Heart left ventricle (tissue), 16 donors: ENCODE results near the gene MRPL24. TPM values are rescaled to one million over a fixed set of nuclear protein-coding genes. Genes with fewer than 3 reads are reported as not detected.

ENCODE experiments used
- ATAC-seq, 4 donors: fragments of 200-7000 bp; cut with Tn5 transposase; one replicate each; pipeline ENCODE4 v1.9.1; 2020 to 2022; ENCODE audit warnings: moderate library complexity in 4 of 4, mild to moderate bottlenecking in 3 of 4, moderate number of reproducible peaks in 1 of 4
- DNase-seq, 5 donors: peaks; one replicate each; pipeline ENCODE4 v3.0.0-alpha.2; 2020
- H3K27ac ChIP-seq, 12 donors: fragments of 200-600 bp; sonication (generic) in 4 of 12; one replicate each; pipeline versions ENCODE4 v1.5.0 to v1.8.0; 2016 to 2022; ENCODE audit warnings: mild to moderate bottlenecking in 2 of 12
- H3K27me3 ChIP-seq, 9 donors: fragments of 200-600 bp; sonication (generic) in 2 of 9; one replicate each; pipeline versions ENCODE4 v1.5.1 to v1.8.0; 2016 to 2022; ENCODE audit warnings: mild to moderate bottlenecking in 3 of 9
- H3K36me3 ChIP-seq, 9 donors: fragments of 200-600 bp; sonication (generic) in 2 of 9; one replicate each; pipeline versions ENCODE4 v1.5.0 to v1.8.0; 2018 to 2022; ENCODE audit warnings: mild to moderate bottlenecking in 2 of 9
- H3K4me1 ChIP-seq, 12 donors: fragments of 200-600 bp; sonication (generic) in 4 of 12; one replicate each; pipeline versions ENCODE4 v1.5.0 to v1.8.0; 2016 to 2022; ENCODE audit warnings: mild to moderate bottlenecking in 3 of 12
- H3K4me3 ChIP-seq, 12 donors: fragments of 200-600 bp; sonication (generic) in 4 of 12; one replicate each; pipeline versions ENCODE4 v1.5.0 to v1.8.0; 2017 to 2022; ENCODE audit warnings: mild to moderate bottlenecking in 9 of 12, moderate library complexity in 4 of 12
- H3K9me3 ChIP-seq, 12 donors: fragments of 200-600 bp; sonication (generic) in 4 of 12; one replicate each; pipeline versions ENCODE4 v1.5.0 to v1.8.0; 2016 to 2022; ENCODE audit warnings: mild to moderate bottlenecking in 1 of 12
- CTCF ChIP-seq, 12 donors: fragments of 200-600 bp; sonication (generic) in 4 of 12; IDR thresholded peaks; one replicate each; pipeline versions ENCODE4 v1.5.0 to v1.8.0; 2018 to 2022; ENCODE audit warnings: antibody characterized with exemption in 12 of 12, mild to moderate bottlenecking in 5 of 12
- POLR2A ChIP-seq, 2 donors: fragments of 450-650 bp; IDR thresholded peaks; one replicate each; pipeline ENCODE4 v1.6.1; 2017; ENCODE audit warnings: antibody characterized with exemption in 2 of 2, mild to moderate bottlenecking in 2 of 2, moderate library complexity in 2 of 2
- WGBS, 4 donors: extraction: QIAGEN DNeasy Blood & Tissue Kit in 2 of 4; methylation state at CpG; one replicate each; pipeline versions ENCODE4 v1.1.5 to v1.1.7; 2013 to 2018; 5-methylcytosine and 5-hydroxymethylcytosine counted together
- intact Hi-C, 10 donors: fragments of 100-400 bp; cut with DNase I; formaldehyde crosslinking; loops; one replicate each; pipeline versions ENCODE4 v1.11.1 to v1.14.2; 2022
- polyA plus RNA-seq, 2 donors: library from polyadenylated mRNA; stranded (reverse); fragments of 200-250 nt; gene quantifications; one replicate each; pipeline ENCODE4 v1.2.3, GENCODE V29; 2013
- total RNA-seq, 9 donors: library from RNA; depleted of rRNA in 2 of 9; stranded (reverse); fragments of >200 nt in 2 of 9; fragmentation: NEBNext Ultra II Directional in 3 of 9; extraction: Animal tissue kit (Norgen Biotek cat#: 25700) in 3 of 9; gene quantifications; one replicate each; pipeline versions ENCODE4 v1.1.0 to v1.2.4, GENCODE V29; 2016 to 2023
- donor health status: ischemic (EF 13 %, LVEDD 7.1; RV severe dilation, severe dysfunction).
- donor health status: healthy with polysubstance abuse.
- donor health status: DM: no; HTN: yes; CAD: no.
- donor health status: DM: no; HTN: no; CAD: no.
- donor health status: ischemic (EF 25% LVEDD 6.9; RV normal size, moderate dysfunction).
- donor health status: ischemic (EF 25% LVEDD 5.7; RV mildly dilated, moderate dysfunction).
- donor health status: healthy.
- donor health status: DM: yes; HTN: yes; CAD: no.
- donor health status: ischemic (EF 35%, LVEDD 5.7; RV mildly dilated, moderate dysfunction).
- donor health status: nonischemic (EF 11% LVEDD 7.7; RV severe dilation, severe dysfunction).
- donor health status: DM: yes; HTN: yes; CAD: no.
- donor health status: PGD.
- donor health status: ischemic (EF 29% LVEDD 5.4; RV normal size, mild dysfunction).
- donor health status: nonischemic (EF 23%, LVEDD 6.1; RV moderate dilation, normal function).

Gene MRPL24
- total and polyA plus RNA-seq, 11 donors = 74.8 to 230 (median 84.8) TPM

- Histone ChIP-seq H3K27me3 (no peaks in the 10 kb centered on the region), H3K4me3 (no peak overlapping the region), H3K4me1 (peaks cover 0 to 15% (median 5%) of the 10 kb centered on the region in 12 donors), H3K9me3 (no peaks in the 10 kb centered on the region), H3K27ac (no peak overlapping the region), H3K36me3 (peaks cover 0 to 65% (median 42%) of the 10 kb centered on the region in 9 donors)
- peak in 1 of 5 donors; percentile 49 for DNase-seq
- no peak for ATAC-seq
- WGBS, 4 donors = 75 to 93% (median 92%) methylated on average over 4 to 20 of the region's 20 CpGs
- intact Hi-C loops = no loop called here
- TF ChIP-seq POLR2A (IDR thresholded peaks at IDR 0.05) (no peak), CTCF (IDR thresholded peaks at IDR 0.05) (no peak)
Observed at GRCh38 chr1:156733989-156734584, 6.8 kb downstream of the MRPL24 start.

GRCh38 chr1:156728599-156729462, 12.1 kb downstream of the MRPL24 start, which contains the start of gene ISG20L2:
TSS of gene ISG20L2 (minus strand) at chr1:156728766. CDS start at chr1:156727652, 1,114 bp downstream.
- Histone ChIP-seq H3K4me3 (peak within 1 kb of the TSS; percentile 57 to 96 (median 82)), H3K9me3 (no peaks in the 10 kb centered on the region), H3K27ac (peak within 1 kb of the TSS; percentile 88 to 99 (median 96)), H3K36me3 (peaks cover 0 to 45% (median 23%) of the 10 kb centered on the region in 9 donors), H3K4me1 (peaks cover 22 to 54% (median 36%) of the 10 kb centered on the region in 12 donors), H3K27me3 (no peaks in the 10 kb centered on the region)
- TF ChIP-seq POLR2A (IDR thresholded peaks at IDR 0.05) = peak in 1 of 2 donors; percentile 61
- TF ChIP-seq CTCF (IDR thresholded peaks at IDR 0.05) = no peak
- DNase-seq = peak; percentile 96 to 98 (median 97)
- ATAC-seq = peak; percentile 88 to 97 (median 96)
- 1 to 6% (median 2%) methylated on average over 19 to 57 of the region's 57 CpGs for WGBS, 4 donors
- intact Hi-C loops = loop anchor here in 8 of 10 donors (1.0 to 10.0 kb wide), 11 partner anchors 12 to 163 kb away; partner anchors contain the start of genes PRCC (in 7 of the 8), NTRK1 (in 3 of the 8), INSRR (in 2 of the 8) and MRPL24 (in 1 of the 8)

GRCh38 chr1:156727926-156728598, 12.8 kb downstream of the MRPL24 start, which contains the start of gene METTL25B:
TSS of gene METTL25B (plus strand) at chr1:156728469. CDS start at chr1:156729105, 636 bp downstream.
- intact Hi-C loops = loop anchor here in 8 of 10 donors (1.0 to 10.0 kb wide), 12 partner anchors 13 to 164 kb away; partner anchors contain the start of genes PRCC (in 7 of the 8), NTRK1 (in 3 of the 8), INSRR (in 2 of the 8) and MRPL24 (in 1 of the 8)
- ATAC-seq (peak; percentile 44 to 85 (median 76)), DNase-seq (peak; percentile 81 to 89 (median 83))
- Histone ChIP-seq H3K9me3 (no peaks in the 10 kb centered on the region), H3K4me1 (peaks cover 22 to 54% (median 36%) of the 10 kb centered on the region in 12 donors), H3K36me3 (peaks cover 0 to 45% (median 23%) of the 10 kb centered on the region in 9 donors), H3K4me3 (peak within 1 kb of the TSS; percentile 57 to 96 (median 82)), H3K27ac (peak within 1 kb of the TSS; percentile 88 to 99 (median 96)), H3K27me3 (no peaks in the 10 kb centered on the region)
- WGBS, 4 donors = 0 to 1% (median 1%) methylated on average over 21 to 46 of the region's 46 CpGs
- no peak for TF ChIP-seq POLR2A (IDR thresholded peaks at IDR 0.05)
- TF ChIP-seq CTCF (IDR thresholded peaks at IDR 0.05) = peak in 1 of 12 donors; percentile 1
